NT2/D1 (cell line): ENCODE measurements around the gene ATF4.

Source experiments
- SUZ12 ChIP-seq: IDR thresholded peaks from 2 replicates; pipeline ENCODE4 v1.6.1; 2011; ENCODE audit not compliant: insufficient read length, insufficient read depth; ENCODE audit errors: extremely low read depth
- YY1 ChIP-seq: IDR thresholded peaks from 2 replicates; pipeline ENCODE4 v1.6.1; 2011; ENCODE audit not compliant: insufficient read length, insufficient read depth
- ZNF274 ChIP-seq: IDR thresholded peaks from 2 replicates; pipeline ENCODE4 v1.6.1; 2011; ENCODE audit warnings: mild to moderate bottlenecking, low read depth, low read length

DNA sequence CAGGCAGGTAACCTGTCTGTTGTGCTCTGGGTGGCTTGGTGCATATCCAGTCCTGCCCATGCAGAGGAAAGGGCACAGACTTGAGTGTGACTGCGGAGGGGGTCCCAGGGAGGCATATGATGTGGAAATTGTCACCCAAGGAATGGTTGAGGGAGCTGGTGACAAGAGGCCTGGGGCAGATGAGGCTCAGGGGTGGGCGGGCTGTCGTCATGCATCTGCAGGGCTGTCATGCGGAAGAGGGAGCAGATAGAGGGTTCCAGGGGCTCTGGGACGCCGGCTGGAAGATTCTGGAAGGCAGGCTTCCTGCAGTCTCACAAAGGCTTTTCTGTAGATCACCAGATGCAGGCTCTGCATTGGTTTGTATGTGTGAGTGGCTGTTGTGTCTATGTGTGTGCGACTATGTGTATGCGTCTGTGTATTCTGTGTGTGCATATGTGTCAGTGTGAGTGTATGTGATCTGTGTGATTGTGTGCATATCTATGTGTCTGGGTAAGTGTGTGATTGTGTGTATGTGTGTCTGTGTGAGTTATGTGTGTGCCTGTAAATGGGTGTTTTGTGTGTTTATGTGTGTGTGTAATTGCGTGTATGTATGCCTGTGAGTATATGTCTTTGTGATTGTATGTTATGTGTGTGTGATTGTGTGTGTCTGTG lies 42.6 kb downstream of the ATF4 start:
- no peak for TF ChIP-seq YY1
- TF ChIP-seq ZNF274: no peak
- TF ChIP-seq SUZ12: no peak
